ENCODE results near the gene STAT4.
"Not testable (repeated sequence)": the region's sequence is repeated elsewhere in the genome, so short reads cannot be mapped to it uniquely, and the experiment has no call there.

The STAT4 gene

DNA sequence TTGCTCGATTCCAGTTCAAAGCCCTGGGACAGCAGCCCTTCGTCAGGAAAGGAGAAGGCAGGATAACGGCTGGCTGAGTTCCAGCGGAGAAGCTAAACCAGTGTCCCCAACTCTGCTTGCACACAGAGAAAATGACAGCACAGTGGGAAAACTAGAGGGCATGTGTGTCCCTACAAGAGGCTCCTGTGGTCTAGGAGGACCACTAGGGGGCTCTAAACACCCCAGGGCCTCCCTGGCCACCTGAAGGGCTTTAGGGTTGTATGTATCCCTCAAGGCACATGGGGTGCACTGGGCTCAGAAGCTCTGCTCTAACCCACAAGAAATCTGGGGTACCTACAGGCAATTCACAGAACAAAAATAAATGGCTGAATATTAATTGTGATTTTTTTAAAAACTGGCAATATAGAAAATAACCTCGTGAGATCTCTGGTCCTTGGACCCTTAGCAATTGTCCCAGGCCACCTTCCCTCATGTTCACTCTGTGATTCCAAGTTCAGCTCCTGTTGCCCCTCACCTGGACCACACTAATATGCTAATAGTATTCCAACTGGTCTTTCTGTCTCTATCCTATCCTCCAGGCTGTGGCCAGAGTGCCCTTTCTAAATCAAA lies 154.4 kb downstream of the STAT4 start:
- DNase-seq (ENCODE audit: low read depth in 2 of 2) = no peak

DNA sequence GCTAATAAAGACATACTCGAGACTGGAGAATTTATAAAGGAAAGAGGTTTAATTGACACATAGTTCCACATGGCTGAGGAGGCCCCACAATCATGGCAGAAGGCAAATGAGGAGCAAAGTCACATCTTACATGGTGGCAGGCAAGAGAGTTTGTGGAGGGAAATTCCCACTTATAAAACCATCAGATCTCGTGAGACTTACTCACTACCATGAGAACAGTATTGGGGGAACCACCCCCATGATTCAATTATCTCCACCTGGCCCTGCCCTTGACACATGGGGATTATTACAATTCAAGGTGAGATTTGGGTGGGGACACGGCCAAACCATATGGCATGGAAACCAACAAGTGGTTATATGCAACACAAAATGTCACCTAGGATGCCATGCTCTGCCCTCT lies 155.5 kb downstream of the STAT4 start:
- DNase-seq (ENCODE audit: low read depth in 2 of 2) = not testable (repeated sequence)

- DNase-seq (ENCODE audit: low read depth in 2 of 2) = no peak
These were observed 156.6 kb downstream of the STAT4 start for GRCh38 chr2:190994148-190994547.

DNA sequence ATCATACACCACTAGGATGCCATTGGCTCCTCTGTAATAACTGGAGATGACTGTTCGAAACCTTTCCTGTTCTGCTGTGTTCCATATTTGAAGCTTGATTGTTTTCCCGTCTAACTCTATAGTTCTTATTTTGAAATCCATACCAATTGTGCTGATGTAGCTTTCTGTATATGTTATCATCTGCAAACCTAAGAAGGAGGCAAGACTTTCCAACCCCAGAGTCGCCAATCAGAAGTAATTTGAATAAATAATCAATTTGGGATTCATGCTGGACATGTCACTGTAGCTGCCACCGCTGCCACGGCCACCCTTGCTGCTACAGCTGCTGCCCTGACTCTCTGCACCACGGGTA lies 157.5 kb downstream of the STAT4 start:
- DNase-seq (ENCODE audit: low read depth in 2 of 2) = no peak

DNA sequence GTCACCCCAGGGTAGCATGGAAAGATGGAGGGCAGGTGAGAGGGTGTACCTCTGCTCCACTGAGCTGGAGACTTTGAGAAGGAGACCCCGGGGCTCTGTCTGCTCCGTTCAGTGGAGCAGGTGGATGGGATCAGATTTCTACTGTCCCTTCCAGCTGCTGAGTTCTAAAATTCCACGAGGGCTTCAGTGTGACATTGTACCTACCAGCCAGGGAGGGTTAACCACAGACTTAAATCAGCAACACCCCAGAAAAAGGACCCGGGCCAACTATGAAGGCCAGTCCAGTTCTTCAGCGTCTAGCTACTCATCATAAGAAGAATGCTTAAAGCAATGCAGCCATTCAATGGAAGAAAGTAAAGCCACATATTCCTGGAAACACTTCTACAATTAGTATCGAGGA lies 160.7 kb downstream of the STAT4 start:
- DNase-seq (ENCODE audit: low read depth in 2 of 2) = no peak

GRCh38 chr2:190988910-190989309 lies 161.9 kb downstream of the STAT4 start:
- DNase-seq (ENCODE audit: low read depth in 2 of 2) = no peak

GRCh38 chr2:190987938-190988337 lies 162.9 kb downstream of the STAT4 start:
- DNase-seq (ENCODE audit: low read depth in 2 of 2) = no peak

DNA sequence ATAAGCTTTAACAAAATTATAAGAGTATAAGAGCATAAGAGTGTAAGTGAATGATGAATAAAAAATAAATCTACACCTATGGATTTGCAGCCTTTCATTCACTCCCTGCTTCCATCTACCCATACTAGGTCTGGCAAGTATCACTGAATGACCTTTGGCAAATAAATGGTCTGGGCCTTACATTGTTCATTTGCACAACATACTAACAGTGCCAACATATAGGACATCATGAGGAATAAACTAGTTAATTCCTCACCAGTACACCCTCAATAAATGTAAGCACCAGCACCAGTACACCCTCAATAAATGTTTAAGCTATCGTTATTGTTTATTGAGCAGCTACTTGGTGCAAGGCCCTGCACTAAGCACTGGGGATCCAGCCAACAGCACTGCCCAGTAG lies 163.7 kb downstream of the STAT4 start:
- DNase-seq (ENCODE audit: low read depth in 2 of 2) = no peak

- DNase-seq (ENCODE audit: low read depth in 2 of 2) = no peak
These were observed 164.4 kb downstream of the STAT4 start for GRCh38 chr2:190986221-190986953.

- DNase-seq (ENCODE audit: low read depth in 2 of 2) = no peak
These were observed 166.2 kb downstream of the STAT4 start for GRCh38 chr2:190984595-190984994.

- DNase-seq (ENCODE audit: low read depth in 2 of 2) = no peak
These were observed 168.3 kb downstream of the STAT4 start for GRCh38 chr2:190982262-190983034.

GRCh38 chr2:190981733-190982132 lies 169.1 kb downstream of the STAT4 start:
- no peak for DNase-seq (ENCODE audit: low read depth in 2 of 2)

GRCh38 chr2:190981333-190981732 lies 169.5 kb downstream of the STAT4 start:
- DNase-seq (ENCODE audit: low read depth in 2 of 2) = no peak

DNA sequence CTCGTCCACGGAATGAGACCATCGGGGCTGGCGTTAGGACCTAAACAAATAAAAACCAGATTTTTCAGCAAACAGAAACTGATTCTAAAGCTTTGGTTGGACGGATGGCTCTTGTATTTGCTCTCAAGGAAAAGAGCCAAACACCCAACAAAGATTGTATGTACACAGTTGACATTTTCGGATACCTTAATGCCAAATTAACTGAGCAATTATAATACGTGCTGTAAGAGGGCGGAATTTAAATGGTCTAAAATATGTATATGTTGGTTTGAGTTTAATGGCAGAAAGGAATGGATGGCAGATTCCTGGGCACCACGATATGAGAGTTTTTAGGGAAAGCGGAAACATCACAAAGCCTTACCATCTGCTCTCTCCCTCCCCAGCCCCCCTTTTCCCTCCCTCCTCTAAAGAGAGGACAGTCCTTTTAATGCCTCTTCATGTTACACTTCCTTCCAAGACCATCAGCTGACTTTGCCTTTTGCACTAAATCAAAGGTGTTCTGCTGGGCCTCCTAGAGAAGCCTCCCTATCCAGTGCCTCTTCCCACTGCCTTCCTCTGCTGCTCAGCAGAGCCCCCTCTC lies 170.1 kb downstream of the STAT4 start:
- no peak for DNase-seq (ENCODE audit: low read depth in 2 of 2)

GRCh38 chr2:190979906-190980629 lies 170.7 kb downstream of the STAT4 start:
- no peak for DNase-seq (ENCODE audit: low read depth in 2 of 2)

Data from stimulated activated CD8-positive, alpha-beta memory T cell treated with anti-CD3 and anti-CD28 coated beads, Interleukin-15, amount 100 ng/mL, for 48 hours (primary cell).